ENCODE measurements around the gene MKLN1. TPM values are rescaled to one million over a fixed set of nuclear protein-coding genes. Genes with fewer than 3 reads are reported as not detected.

The MKLN1 gene
- total RNA-seq, 2 donors from 2014 or later, result 46.7 to 56.2 TPM

Other genes with a start within 250 kb of the MKLN1 start
- gene PODXL, start 228.8 kb downstream of the MKLN1 start, total RNA-seq, result 1 to 10 TPM; 1.3 to 1.6 TPM

Measured in natural killer cell treated with Interleukin-12 subunit alpha and Interleukin-12 subunit beta and Interleukin-15 and Interleukin-18, amount 100 ng/mL, for 72 hours (primary cell).